Endothelial cell of umbilical vein (primary cell): ENCODE results near the gene SYMPK. TPM values are rescaled to one million over a fixed set of nuclear protein-coding genes. Genes with fewer than 3 reads are reported as not detected.

ENCODE experiments used
- BruUV-seq: library from RNA; stranded (reverse); fragments of 400-500 nt; replicated peaks from 2 replicates; lab custom pipeline; 2021; lab: Mats Ljungman, UMichigan
- CTCF ChIA-PET: fragments of 300-600, 350-600 bp; sonication (Branson Sonifier 250); formaldehyde crosslinking; loops from one replicate; lab custom pipeline; 2021; ENCODE audit warnings: antibody characterized with exemption, inconsistent platforms; lab: Charles Lee
- POLR2A ChIA-PET: fragments of 300-600, 350-600 bp; sonication (Branson Sonifier 250); formaldehyde crosslinking; loops from one replicate; lab custom pipeline; 2021; ENCODE audit warnings: antibody characterized with exemption, inconsistent platforms; lab: Charles Lee
- DNase-seq: peaks from one replicate; pipeline ENCODE4 v3.0.0-alpha.2; 2011; ENCODE audit warnings: low read depth, low spot score
- FAIRE-seq: peaks from 2 replicates; lab custom pipeline; 2011; peaks lifted over from hg19 to GRCh38; lab: Jason Lieb, UNC
- H2AFZ ChIP-seq: 2 replicates; pipeline ENCODE4 v1.6.0; 2012; ENCODE audit warnings: low read depth, low read length, control low read depth, inconsistent platforms
- H3K27ac ChIP-seq: 2 replicates; pipeline ENCODE4 v1.5.1; 2011; ENCODE audit warnings: low read depth, mild to moderate bottlenecking, control low read depth, low read length, moderate library complexity; ENCODE audit not compliant: insufficient read depth
- H3K27me3 ChIP-seq, 2 experiments: 2 replicates each; pipeline versions ENCODE4 v1.6.0 to v1.6.1; 2011; ENCODE audit warnings: low read length in 2 of 2, mixed read lengths in 1 of 2; ENCODE audit not compliant: control insufficient read depth in 2 of 2, insufficient read depth in 2 of 2
- H3K36me3 ChIP-seq, 2 experiments: 2 replicates in 1 of 2; 3 replicates in 1 of 2; pipeline ENCODE4 v1.5.1; 2011; ENCODE audit warnings: low read length in 2 of 2, mild to moderate bottlenecking in 1 of 2, moderate library complexity in 1 of 2; ENCODE audit not compliant: control insufficient read depth in 2 of 2, insufficient read depth in 2 of 2; ENCODE audit errors: extremely low read depth in 1 of 2
- H3K4me1 ChIP-seq: 3 replicates; pipeline ENCODE4 v1.5.1; 2011; ENCODE audit warnings: mild to moderate bottlenecking, low read length; ENCODE audit not compliant: control insufficient read depth, insufficient read depth; ENCODE audit errors: extremely low read depth
- H3K4me2 ChIP-seq: 2 replicates; pipeline ENCODE4 v1.6.1; 2011; ENCODE audit warnings: low read length, control low read depth, mixed read lengths; ENCODE audit not compliant: insufficient read depth
- H3K4me3 ChIP-seq, 3 experiments: fragments of 200-600 bp in 1 of 3; sonication (generic), shearing (Covaris generic) in 1 of 3; replicated peaks in 1 of 3; 2 replicates each; pipeline ENCODE4 v1.5.1; 2011 to 2016; ENCODE audit warnings: control low read depth in 3 of 3, low read length in 3 of 3, mild to moderate bottlenecking in 2 of 3, inconsistent platforms in 1 of 3, low read depth in 1 of 3, moderate library complexity in 1 of 3; ENCODE audit not compliant: insufficient read depth in 1 of 3
- H3K79me2 ChIP-seq: 2 replicates; pipeline ENCODE4 v1.6.0; 2012; ENCODE audit warnings: low read length, inconsistent platforms; ENCODE audit not compliant: control insufficient read depth, insufficient read depth
- H3K9ac ChIP-seq: replicated peaks from 2 replicates; pipeline ENCODE3; 2011; ENCODE audit warnings: low read length, control low read depth; ENCODE audit not compliant: insufficient read depth; ENCODE audit errors: extremely low read depth
- H3K9me1 ChIP-seq: replicated peaks from 3 replicates; pipeline ENCODE4 v1.6.0; 2011; ENCODE audit warnings: mild to moderate bottlenecking, low read length; ENCODE audit not compliant: control insufficient read depth, insufficient read depth; ENCODE audit errors: extremely low read depth
- H3K9me3 ChIP-seq: replicated peaks from 2 replicates; pipeline ENCODE4 v1.5.1; 2012; ENCODE audit warnings: low read length, inconsistent platforms; ENCODE audit not compliant: control insufficient read depth, insufficient read depth
- H4K20me1 ChIP-seq: replicated peaks from 2 replicates; pipeline ENCODE3; 2011; ENCODE audit warnings: mild to moderate bottlenecking, low read length; ENCODE audit not compliant: control insufficient read depth, insufficient read depth; ENCODE audit errors: extremely low read depth
- EZH2 ChIP-seq: IDR thresholded peaks from 2 replicates; pipeline ENCODE4 v1.6.1; 2012; ENCODE audit warnings: borderline replicate concordance, low read depth, mild to moderate bottlenecking, moderate library complexity, low read length, inconsistent platforms; ENCODE audit not compliant: severe bottlenecking
- FOS ChIP-seq: IDR thresholded peaks from 2 replicates; pipeline ENCODE4 v1.6.1; 2011; ENCODE audit warnings: mild to moderate bottlenecking, low read length, moderate library complexity, borderline replicate concordance; ENCODE audit not compliant: insufficient read depth
- GATA2 ChIP-seq: IDR thresholded peaks from 2 replicates; pipeline ENCODE4 v1.7.0; 2011; ENCODE audit warnings: low read depth, mild to moderate bottlenecking, moderate library complexity, mixed read lengths, low read length; ENCODE audit not compliant: insufficient read length, insufficient read depth
- JUN ChIP-seq: IDR thresholded peaks from 2 replicates; pipeline ENCODE4 v1.6.1; 2011; ENCODE audit warnings: borderline replicate concordance, low read depth; ENCODE audit not compliant: insufficient read length, insufficient read depth
- MYC ChIP-seq: IDR thresholded peaks from one replicate; pipeline ENCODE4 v1.6.1; 2011; ENCODE audit warnings: mild to moderate bottlenecking, low read depth, low read length
- POLR2A ChIP-seq: IDR thresholded peaks from 2 replicates; pipeline ENCODE4 v1.6.1; 2012; ENCODE audit warnings: low read depth, mild to moderate bottlenecking, control low read depth, low read length
- POLR2AphosphoS5 ChIP-seq: IDR thresholded peaks from 2 replicates; pipeline ENCODE4 v1.6.1; 2012; ENCODE audit warnings: low read depth, mild to moderate bottlenecking, control low read depth, low read length, moderate library complexity; ENCODE audit not compliant: insufficient read depth
- dilution Hi-C: fragments of 300-500 bp; cut with MboI; formaldehyde crosslinking; loops from one replicate; pipeline ENCODE4 v1.15.0; 2019; ENCODE audit warnings: low sequenced_read_pairs; ENCODE audit not compliant: extremely low pct_ligation_motif_present
- intact Hi-C: fragments of 100-400 bp; cut with micrococcal nuclease; formaldehyde crosslinking; loops from one replicate; pipeline ENCODE4 v1.10.0; 2022
- polyA plus RNA-seq, 4 experiments: library from polyadenylated mRNA; depleted of rRNA in 3 of 4; stranded (reverse) in 3 of 4; unstranded in 1 of 4; fragments of >200 nt; gene quantifications; 2 replicates each; pipeline versions ENCODE4 v1.2.1 to v1.2.3, GENCODE V29; 2011 to 2012; ENCODE audit warnings: missing spikeins in 1 of 4
- total RNA-seq: library from RNA; stranded (reverse); gene quantifications from 2 replicates; pipeline ENCODE4 v1.2.3, GENCODE V29; 2021
- TF ChIP-seq, protein P1 (sequence below): IDR thresholded peaks from 2 replicates; pipeline ENCODE4 v1.6.1; 2011; ENCODE audit not compliant: insufficient read depth, insufficient read length
- TF ChIP-seq, protein P2 (sequence below), 2 donors: IDR thresholded peaks; 1 replicate in 1 of 2; 2 replicates in 1 of 2; pipeline ENCODE4 v1.5.1; 2011; ENCODE audit warnings: low read length in 2 of 2, mild to moderate bottlenecking in 2 of 2, moderate library complexity in 2 of 2, control low read depth in 1 of 2, inconsistent platforms in 1 of 2, low read depth in 1 of 2; ENCODE audit not compliant: insufficient read depth in 1 of 2; ENCODE audit errors: extremely low read depth in 1 of 2

The SYMPK gene
- total and polyA plus RNA-seq, 2 donors (not counting 3 experiments of a cell fraction or from before 2014, with no cell fraction given) = 89.8 to 95.7 TPM

DNA sequence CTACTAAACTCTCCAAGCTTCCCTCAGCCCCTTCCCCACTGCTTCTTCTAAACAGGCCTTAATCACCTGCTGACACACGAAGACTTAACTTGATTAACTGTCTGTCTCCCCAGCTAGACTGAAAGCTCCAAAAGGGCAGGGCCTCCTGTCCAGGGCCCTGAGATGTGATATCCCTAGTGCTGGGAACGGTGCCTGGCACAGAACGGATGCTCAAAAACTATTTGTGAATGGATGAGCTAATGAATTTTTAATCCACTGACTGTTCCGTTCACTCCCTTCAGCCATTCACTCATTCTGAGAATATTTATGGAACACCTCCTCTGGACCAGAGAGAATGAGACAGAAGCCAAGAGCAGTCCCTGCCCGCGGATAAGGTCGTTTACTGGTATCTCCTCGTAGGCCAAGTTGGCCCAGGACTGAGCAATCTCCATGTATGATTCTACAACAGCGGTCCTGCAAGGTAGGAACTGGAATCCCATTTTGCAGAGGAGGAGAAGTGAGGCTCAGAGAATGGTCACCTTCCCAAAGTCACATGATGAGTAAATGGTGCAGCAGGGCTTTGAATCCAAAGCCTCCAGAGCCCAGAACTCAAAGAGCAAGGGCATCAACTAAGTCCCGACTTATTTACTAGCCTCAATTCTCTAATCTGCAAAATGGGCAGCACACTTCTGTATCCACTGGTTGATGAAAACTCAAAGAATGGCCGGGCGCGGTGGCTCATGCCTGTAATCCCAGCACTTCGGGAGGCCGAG lies 73.7 kb downstream of the SYMPK start:
- no peak for FAIRE-seq
- Histone ChIP-seq H3K4me2 (no peak overlapping the region), H3K9ac (no peak overlapping the region), H4K20me1 (no peaks in the 10 kb centered on the region), H2AFZ (no peak overlapping the region), H3K4me1 (peaks cover 16% of the 10 kb centered on the region), H3K27me3 (no peaks in the 10 kb centered on the region), H3K9me3 (no peaks in the 10 kb centered on the region), H3K36me3 (peaks cover 10 to 31% of the 10 kb centered on the region in 2 experiments), H3K79me2 (peaks cover 18% of the 10 kb centered on the region), H3K9me1 (no peaks in the 10 kb centered on the region), H3K4me3 (no peak overlapping the region), H3K27ac (no peak overlapping the region)
- DNase-seq = no peak
- CTCF ChIA-PET = interaction anchor here (0.9 to 1.9 kb wide), 3 partner anchors 10 to 19 kb away, joined by 3 to 10 read pairs (median 4); no protein-coding TSS in a partner anchor
- TF ChIP-seq MYC (no peak), EZH2 (no peak), POLR2AphosphoS5 (no peak), GATA2 (no peak), POLR2A (no peak), JUN (no peak), FOS (no peak)
- TF ChIP-seq, protein P1, sequence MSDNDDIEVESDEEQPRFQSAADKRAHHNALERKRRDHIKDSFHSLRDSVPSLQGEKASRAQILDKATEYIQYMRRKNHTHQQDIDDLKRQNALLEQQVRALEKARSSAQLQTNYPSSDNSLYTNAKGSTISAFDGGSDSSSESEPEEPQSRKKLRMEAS = no peak
- TF ChIP-seq, protein P2, sequence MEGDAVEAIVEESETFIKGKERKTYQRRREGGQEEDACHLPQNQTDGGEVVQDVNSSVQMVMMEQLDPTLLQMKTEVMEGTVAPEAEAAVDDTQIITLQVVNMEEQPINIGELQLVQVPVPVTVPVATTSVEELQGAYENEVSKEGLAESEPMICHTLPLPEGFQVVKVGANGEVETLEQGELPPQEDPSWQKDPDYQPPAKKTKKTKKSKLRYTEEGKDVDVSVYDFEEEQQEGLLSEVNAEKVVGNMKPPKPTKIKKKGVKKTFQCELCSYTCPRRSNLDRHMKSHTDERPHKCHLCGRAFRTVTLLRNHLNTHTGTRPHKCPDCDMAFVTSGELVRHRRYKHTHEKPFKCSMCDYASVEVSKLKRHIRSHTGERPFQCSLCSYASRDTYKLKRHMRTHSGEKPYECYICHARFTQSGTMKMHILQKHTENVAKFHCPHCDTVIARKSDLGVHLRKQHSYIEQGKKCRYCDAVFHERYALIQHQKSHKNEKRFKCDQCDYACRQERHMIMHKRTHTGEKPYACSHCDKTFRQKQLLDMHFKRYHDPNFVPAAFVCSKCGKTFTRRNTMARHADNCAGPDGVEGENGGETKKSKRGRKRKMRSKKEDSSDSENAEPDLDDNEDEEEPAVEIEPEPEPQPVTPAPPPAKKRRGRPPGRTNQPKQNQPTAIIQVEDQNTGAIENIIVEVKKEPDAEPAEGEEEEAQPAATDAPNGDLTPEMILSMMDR (IDR thresholded peaks at IDR 0.05; ENCODE audit: extremely low read depth in 1 of 2, insufficient read depth in 1 of 2, low read depth in 1 of 2, low read length in 2 of 2) = no peak
- intact Hi-C loops (no loop called here), dilution Hi-C loops (no loop called here)
- POLR2A ChIA-PET = interaction anchor here (0.6 to 0.7 kb wide), 2 partner anchors 13 to 18 kb away, joined by 3 read pairs; no protein-coding TSS in a partner anchor
- BruUV-seq = no TSS peak
